ENCODE data around the gene JPT1.
"Not testable (repeated sequence)": the region's sequence is repeated elsewhere in the genome, so short reads cannot be mapped to it uniquely, and the experiment has no call there.

The JPT1 gene

GRCh38 chr17:75129576-75129975, 24.7 kb downstream of the JPT1 start:
- DNase-seq = no peak

- DNase-seq = no peak
Observed at GRCh38 chr17:75128694-75129505, 25.4 kb downstream of the JPT1 start.

- DNase-seq = not testable (repeated sequence)
Observed at GRCh38 chr17:75127936-75128335, 26.4 kb downstream of the JPT1 start.

GRCh38 chr17:75126954-75127353, 27.4 kb downstream of the JPT1 start:
- DNase-seq = no peak

- no peak for DNase-seq
Observed at GRCh38 chr17:75125984-75126383, 28.3 kb downstream of the JPT1 start.

- no peak for DNase-seq
Observed at GRCh38 chr17:75124819-75125162, 29.5 kb downstream of the JPT1 start.

- peak in 1 of 4 experiments; percentile 33 for DNase-seq
Observed at GRCh38 chr17:75124041-75124818, 30.1 kb downstream of the JPT1 start.

GRCh38 chr17:75118307-75118706, 36.0 kb downstream of the JPT1 start:
- no peak for DNase-seq

GRCh38 chr17:75116737-75117136, 37.6 kb downstream of the JPT1 start:
- DNase-seq = no peak

GRCh38 chr17:75115555-75115954, 38.8 kb downstream of the JPT1 start:
- DNase-seq = no peak

GRCh38 chr17:75114552-75115314, 39.6 kb downstream of the JPT1 start:
- DNase-seq = no peak

- peak; percentile 68 to 81 (median 74) for DNase-seq
Observed at GRCh38 chr17:75113798-75114551, 40.3 kb downstream of the JPT1 start.

GRCh38 chr17:75111777-75112335, 42.5 kb downstream of the JPT1 start:
- DNase-seq = no peak

- DNase-seq = no peak
Observed at GRCh38 chr17:75110234-75110937, 43.9 kb downstream of the JPT1 start.

GRCh38 chr17:75109407-75110233, 44.7 kb downstream of the JPT1 start, which contains the start of gene ARMC7:
Gene ARMC7, plus strand, starts transcription at chr17:75109969. Its CDS starts 320 bp downstream, at chr17:75110289.
- DNase-seq = peak; percentile 70 to 87 (median 84)

- DNase-seq = no peak
Observed at GRCh38 chr17:75109046-75109406, 45.3 kb downstream of the JPT1 start.

- no peak for DNase-seq
Observed at GRCh38 chr17:75108193-75108592, 46.1 kb downstream of the JPT1 start.

GRCh38 chr17:75105126-75106080, 48.9 kb downstream of the JPT1 start:
- DNase-seq = no peak

Measured in activated naive CD4-positive, alpha-beta T cell (primary cell).